Astrocyte of the spinal cord (primary cell): ENCODE results near the gene ANKS1B.

Experiments used
- DNase-seq: peaks from one replicate; pipeline ENCODE4 v3.0.0; 2011; ENCODE audit warnings: low read depth, low spot score
- H3K4me3 ChIP-seq: 2 replicates; pipeline ENCODE4 v1.5.1; 2011; ENCODE audit warnings: low read depth, mild to moderate bottlenecking, low read length, moderate library complexity
- in situ Hi-C: cut with HindIII; loops from 2 replicates; pipeline ENCODE4 v1.10.0; 2017; ENCODE audit warnings: low sequenced_read_pairs
- TF ChIP-seq, protein P1 (sequence below): IDR thresholded peaks from 2 replicates; pipeline ENCODE4 v1.5.1; 2012; ENCODE audit warnings: low read depth, mild to moderate bottlenecking, low read length, inconsistent platforms

Gene ANKS1B

DNA sequence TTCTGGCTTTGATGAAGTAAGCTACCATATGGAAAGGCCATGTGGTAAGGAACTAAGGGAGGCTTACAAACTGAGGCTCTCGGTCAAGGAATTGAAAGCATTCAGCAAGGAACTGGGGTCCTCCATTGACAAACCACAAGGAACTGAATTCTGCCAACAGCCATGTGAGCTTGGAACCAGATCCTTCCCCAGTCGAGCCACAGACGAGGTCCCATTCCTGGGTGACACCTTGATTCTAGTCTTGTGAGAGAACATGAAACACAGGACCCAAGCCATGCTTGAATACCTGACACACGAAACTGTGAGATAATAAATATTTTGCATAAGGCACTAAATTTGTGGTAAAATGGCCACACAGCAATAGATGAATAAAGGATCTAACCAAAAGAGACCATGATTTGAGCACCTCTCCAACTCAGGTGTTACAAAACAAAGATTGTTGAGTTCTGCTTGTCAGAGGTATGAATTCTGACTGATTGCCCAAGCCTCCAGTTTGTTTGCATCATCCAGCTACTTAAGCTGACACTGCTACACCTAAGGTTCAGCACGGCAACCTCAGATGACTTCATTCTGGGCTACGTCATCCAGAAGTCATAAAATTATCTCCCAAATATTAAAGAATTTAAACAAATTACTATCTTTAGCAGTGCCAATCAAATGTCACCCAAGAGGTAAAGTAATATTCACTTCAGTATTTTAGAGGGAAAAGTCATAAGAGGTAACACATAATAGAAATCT lies 277.8 kb downstream of the ANKS1B start:
- in situ Hi-C loops, result no loop called here
- H3K4me3 ChIP-seq, result no peak overlapping the region
- no peak for DNase-seq
- TF ChIP-seq, protein P1, sequence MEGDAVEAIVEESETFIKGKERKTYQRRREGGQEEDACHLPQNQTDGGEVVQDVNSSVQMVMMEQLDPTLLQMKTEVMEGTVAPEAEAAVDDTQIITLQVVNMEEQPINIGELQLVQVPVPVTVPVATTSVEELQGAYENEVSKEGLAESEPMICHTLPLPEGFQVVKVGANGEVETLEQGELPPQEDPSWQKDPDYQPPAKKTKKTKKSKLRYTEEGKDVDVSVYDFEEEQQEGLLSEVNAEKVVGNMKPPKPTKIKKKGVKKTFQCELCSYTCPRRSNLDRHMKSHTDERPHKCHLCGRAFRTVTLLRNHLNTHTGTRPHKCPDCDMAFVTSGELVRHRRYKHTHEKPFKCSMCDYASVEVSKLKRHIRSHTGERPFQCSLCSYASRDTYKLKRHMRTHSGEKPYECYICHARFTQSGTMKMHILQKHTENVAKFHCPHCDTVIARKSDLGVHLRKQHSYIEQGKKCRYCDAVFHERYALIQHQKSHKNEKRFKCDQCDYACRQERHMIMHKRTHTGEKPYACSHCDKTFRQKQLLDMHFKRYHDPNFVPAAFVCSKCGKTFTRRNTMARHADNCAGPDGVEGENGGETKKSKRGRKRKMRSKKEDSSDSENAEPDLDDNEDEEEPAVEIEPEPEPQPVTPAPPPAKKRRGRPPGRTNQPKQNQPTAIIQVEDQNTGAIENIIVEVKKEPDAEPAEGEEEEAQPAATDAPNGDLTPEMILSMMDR, result no peak

DNA sequence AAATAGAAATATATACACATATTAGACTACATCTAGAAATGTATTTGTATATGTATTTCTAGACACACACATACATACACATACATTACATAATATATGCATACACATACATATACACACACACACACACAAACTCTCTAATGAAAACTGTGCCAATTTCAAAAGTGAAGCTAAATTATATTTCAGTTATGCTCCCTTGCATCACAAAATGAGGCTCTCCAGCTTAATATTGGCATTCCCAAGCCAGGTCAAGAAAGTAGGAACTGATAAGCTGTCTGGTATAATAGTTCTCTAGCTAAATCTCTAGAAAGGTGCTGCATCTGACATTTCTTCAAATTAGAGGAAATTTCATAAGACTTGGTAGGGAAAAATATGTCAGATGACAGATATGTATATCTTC lies 280.3 kb downstream of the ANKS1B start:
- H3K4me3 ChIP-seq, result no peak overlapping the region
- DNase-seq, result no peak
- in situ Hi-C loops, result no loop called here
- TF ChIP-seq, protein P1, result no peak

DNA sequence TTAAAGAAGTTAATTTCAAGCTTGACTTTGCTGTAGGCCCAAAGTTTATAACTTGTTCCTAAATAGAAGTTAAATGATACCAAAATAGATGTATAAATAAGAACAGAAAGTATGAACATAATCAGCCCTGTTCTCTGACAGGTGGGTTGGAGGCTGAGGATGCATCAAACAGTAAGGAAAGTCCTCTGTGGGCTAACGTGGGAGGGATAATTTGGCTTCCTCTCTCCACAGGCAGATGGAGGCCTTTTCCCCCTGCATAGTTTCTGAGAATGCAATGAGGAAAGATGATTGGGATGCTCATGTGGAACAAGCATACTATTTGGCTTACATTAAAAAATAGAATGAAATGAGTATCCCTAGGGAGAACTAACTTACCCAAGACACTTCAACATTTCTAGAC lies 280.7 kb downstream of the ANKS1B start:
- in situ Hi-C loops, result no loop called here
- H3K4me3 ChIP-seq, result no peak overlapping the region
- TF ChIP-seq, protein P1, result no peak
- DNase-seq, result no peak

DNA sequence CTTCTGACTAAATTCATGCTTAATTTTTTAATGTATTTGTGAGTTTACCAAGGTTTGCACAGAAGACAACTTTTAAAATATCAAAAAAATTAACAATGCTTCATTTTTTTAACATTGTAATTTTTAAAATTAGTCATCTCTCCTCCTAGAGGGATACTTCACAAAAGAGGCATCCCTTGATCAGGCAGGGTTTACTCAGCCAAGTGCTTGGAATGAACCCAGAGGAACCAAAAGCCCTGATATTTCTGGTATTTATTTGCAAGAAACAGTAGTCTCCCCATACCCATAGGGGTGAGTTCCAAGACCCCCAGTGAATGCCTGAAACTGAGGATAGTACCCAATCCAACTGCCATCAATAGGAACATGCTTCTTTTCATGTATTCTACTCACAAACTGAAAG lies 284.7 kb downstream of the ANKS1B start:
- in situ Hi-C loops, result no loop called here
- no peak for DNase-seq
- H3K4me3 ChIP-seq, result no peak overlapping the region
- TF ChIP-seq, protein P1, result no peak

DNA sequence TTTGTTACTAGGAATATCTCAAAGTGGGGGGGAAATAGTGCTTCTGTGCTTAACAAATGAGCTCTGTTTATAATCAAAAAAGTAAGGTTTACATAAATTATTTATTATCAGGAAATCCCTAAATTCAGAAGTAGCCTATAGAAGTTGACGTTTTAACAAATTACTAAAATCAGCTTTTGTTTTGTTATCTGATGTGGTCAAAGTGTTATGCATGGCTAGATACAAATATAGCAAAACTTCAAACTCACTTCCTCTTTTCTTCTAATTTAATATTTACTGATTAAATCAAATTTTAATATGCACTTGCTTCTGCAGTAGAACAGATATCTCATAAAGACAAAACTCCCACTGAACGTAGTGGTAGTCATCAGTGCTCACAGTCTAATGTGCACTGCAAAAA lies 289.7 kb downstream of the ANKS1B start:
- in situ Hi-C loops, result no loop called here
- no peak for DNase-seq
- TF ChIP-seq, protein P1, result no peak
- H3K4me3 ChIP-seq, result no peak overlapping the region

DNA sequence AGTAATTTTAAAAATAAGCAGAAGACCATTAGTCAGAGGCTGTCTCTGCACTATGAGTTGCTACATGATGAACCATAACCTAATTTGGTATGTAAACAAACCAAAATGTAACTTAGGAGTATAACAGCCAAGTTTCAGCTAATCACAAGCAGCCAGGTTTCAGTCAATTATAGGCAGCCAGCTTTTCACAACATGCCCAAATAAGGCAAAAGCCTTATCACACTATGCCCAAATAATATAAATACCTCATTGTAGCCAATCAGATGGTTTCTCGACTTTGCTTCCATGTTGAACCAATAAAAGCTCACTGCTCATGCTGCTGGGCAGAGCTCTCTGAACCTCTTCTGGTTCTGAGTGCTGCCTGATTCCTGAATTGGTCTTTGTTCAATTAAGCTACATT lies 298.6 kb downstream of the ANKS1B start:
- no peak for DNase-seq
- TF ChIP-seq, protein P1, result no peak
- in situ Hi-C loops, result no loop called here

More for the DNA sequence above, 298.6 kb downstream of the ANKS1B start:
- H3K4me3 ChIP-seq, result no peak overlapping the region
